GM21737 (cell line): ENCODE results near the gene HEYL.

Experiments used
- ATAC-seq: cut with Tn5 transposase; IDR thresholded peaks from one replicate; pipeline ENCODE4 v1.9.1; 2021; ENCODE audit warnings: mild to moderate bottlenecking, moderate library complexity; ENCODE audit not compliant: unreplicated experiment

The HEYL gene

GRCh38 chr1:39639305-39640130 is at the start of gene HEYL:
Gene HEYL (minus strand): TSS chr1:39639643. CDS start chr1:39639625, 18 bp downstream.
- ATAC-seq = no peak

DNA sequence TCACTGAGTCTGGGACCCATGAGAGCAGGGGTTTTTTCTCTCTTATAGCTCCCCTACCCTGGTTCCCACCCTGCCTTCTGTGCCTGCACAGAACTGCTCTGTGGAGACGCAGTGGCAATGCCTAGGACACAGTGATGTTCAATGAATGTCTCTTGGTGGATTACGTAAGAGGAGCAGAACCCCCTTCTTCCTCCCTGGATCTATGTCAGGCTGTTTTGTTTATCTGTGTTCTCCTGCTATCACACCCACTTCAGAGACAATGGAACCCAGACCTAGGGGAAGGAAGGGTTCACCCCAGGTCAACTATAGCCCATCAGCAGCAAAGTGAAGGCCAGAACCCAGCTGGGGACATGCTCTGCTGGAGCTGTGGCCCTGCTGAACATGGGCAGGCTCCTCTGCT is 49.8 kb upstream of the HEYL start:
- no peak for ATAC-seq

GRCh38 chr1:39688706-39689105 is 49.3 kb upstream of the HEYL start:
- no peak for ATAC-seq

- ATAC-seq = no peak
Observed at GRCh38 chr1:39687243-39687642, 47.8 kb upstream of the HEYL start.

- no peak for ATAC-seq
Observed at GRCh38 chr1:39685071-39685470, 45.6 kb upstream of the HEYL start.

DNA sequence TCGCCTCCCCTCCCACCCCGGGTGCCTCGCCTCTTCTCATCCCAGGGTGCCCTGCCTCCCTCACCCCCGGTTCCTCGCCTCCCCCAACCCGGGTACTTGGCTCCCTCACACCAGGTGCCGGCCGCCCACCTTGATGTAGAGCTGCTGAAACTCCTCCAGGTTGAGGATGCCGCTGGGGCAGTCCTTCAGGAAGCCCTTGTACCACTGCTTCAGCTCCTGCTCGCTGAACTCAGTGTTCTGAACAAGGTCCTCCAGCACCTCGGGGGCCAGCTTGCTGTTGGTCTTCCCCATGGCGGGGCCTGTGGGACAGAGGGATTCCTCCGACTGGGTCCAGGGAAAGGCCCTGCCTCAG is 44.8 kb upstream of the HEYL start:
- no peak for ATAC-seq

GRCh38 chr1:39683591-39684312 is 44.3 kb upstream of the HEYL start:
- no peak for ATAC-seq

DNA sequence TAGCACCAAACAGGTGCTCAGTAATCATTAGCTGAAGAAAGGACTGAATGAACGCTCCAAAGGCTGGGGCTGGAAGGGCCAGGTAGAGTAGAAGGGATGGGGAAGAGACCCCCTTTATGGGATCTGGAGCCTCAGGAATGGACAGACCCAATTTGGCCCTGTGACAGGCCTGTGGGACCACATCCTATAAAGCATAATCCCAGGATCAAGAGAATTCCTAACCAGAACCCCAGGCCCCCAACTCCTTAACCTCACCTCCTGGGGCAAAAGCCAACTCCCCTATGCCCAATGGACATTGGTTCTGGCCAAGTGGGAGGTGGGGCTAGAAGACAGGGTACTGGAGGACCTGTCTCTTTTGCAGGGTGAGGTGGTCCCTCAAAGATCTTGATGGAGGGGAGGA is 42.6 kb upstream of the HEYL start:
- ATAC-seq = no peak

GRCh38 chr1:39681294-39681693 is 41.9 kb upstream of the HEYL start:
- no peak for ATAC-seq

- ATAC-seq = no peak
Observed at GRCh38 chr1:39680751-39681150, 41.3 kb upstream of the HEYL start.

- ATAC-seq = no peak
Observed at GRCh38 chr1:39679821-39680220, 40.4 kb upstream of the HEYL start.

DNA sequence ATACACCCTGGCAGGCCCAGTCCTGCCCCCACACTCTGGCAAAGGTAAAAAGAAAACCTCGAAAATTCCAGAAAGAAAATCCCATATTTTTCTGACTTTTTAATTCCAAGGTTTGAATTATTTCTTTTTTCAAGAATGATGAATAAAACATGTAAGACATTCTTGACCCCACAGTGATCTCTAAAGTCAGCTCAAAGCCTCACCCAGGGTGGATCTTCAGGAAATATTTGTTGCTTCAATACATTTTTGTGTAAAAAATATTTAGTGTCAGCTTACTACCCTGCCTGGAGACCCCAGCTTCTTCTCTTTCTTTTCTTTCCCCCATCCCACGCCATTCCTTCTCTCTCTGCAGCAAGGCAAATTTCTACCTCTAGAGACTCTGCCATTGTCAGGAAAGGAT is 39.4 kb upstream of the HEYL start:
- no peak for ATAC-seq

- no peak for ATAC-seq
Observed at GRCh38 chr1:39677645-39678044, 38.2 kb upstream of the HEYL start.

DNA sequence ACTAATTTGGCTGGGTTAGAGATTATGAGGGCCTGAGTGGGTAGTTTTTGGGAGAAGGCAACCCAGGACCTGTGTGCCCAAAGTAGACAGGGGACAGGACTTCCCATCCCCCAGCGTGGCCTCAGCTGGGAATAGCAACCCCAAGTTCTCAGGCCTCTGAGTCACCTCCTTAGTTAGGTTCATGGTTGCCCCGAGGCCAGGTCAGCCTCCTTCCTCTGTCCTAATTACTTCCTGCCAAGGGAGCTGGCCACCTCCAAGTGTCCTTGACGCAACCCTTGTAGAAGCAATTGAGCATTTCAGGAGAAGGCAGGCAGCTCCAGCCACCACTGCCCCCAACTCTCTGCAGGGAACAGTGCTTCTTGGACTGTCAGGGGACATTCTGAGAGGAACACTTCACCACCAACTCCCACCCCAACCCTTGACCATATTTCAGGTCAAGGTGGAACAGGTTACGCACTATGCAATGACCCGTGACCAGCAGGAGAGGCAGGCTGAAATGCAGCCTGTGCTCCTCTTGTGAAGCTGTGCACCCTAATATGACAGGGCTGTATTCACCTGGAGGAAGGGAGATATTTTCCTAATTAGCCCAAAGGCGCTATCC is 37.6 kb upstream of the HEYL start:
- no peak for ATAC-seq

DNA sequence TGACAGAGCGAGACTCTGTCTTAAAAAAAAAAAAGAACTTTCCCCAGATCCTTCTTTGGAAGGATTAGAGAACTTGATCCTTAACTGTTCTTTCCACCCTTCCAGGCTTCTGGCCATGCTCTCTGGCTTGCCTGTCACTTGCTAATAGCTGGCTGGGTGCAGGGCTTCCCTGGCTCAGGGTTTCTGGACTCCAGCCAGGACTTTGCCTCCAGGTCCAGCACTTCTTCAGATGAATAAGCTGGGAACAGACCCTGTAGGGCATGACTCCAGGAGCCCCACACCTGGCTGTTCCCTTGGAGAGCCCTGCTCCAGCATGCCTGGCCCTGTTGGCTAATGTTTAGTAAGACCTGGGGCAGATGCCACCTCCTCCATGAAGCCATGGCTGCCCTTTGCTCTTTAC is 35.8 kb upstream of the HEYL start:
- ATAC-seq = no peak

DNA sequence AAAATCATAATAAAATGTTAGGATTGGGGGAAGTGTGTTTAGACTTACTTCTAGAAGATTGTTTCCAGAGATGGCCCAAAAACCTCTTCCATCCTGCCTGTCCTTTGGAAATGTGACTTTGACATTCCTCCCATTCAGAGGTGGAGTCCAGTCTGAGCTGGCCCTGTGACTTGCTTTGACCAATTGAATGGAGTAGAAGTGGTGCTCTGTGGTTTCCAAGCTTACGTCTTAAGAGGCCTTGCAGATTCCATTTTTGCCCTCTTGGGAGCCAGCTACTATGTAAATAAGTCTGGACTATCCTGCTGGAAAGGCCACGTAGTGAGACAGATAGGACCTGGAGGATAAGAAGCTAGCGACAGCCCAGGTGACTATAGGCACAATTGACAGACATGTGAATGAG is 33.8 kb upstream of the HEYL start:
- ATAC-seq = no peak

GRCh38 chr1:39672551-39672947 is 33.1 kb upstream of the HEYL start:
- ATAC-seq = no peak

DNA sequence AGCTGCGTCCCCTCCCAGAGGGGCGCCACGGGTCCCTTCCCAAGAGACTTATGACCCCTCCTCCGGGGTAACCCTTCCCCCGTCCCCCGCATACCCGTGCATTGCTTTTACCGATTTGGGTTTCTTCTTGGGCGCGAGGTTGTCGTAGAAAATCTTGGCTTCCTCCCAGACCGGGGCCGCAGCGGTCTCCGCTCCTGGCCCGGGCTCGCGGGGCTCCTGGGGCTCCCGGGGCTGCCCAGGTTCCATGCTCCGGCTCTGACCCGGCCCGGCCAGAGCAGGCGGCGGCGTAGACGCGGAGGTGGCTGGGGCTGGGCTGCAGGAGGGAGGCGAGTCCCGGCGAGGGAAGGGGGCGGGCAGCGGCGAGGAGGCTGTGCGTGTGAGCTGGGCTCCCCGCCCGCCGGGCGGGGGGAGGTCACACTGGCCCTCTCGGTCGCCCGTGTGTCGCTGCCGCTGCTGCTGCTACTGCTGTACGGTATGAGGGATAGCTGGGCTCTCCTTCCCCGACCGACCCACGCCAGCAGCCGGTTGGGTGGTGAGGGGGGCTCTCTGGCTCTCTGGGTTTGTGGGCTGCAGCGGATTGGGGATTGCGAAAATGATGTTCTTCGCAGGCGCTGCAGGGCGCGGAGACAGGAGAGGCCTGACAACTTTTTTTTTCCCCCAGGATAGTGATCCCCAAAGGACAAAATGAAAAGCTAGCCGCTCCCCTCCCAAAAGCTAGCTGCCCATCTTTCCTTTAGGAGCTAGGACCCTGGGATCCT is 32.5 kb upstream of the HEYL start, which contains the start of gene NT5C1A:
Gene NT5C1A (minus strand): TSS at position 315 of the 758 bp plus-strand sequence. CDS start 69 bp downstream, at position 246.
- no peak for ATAC-seq

DNA sequence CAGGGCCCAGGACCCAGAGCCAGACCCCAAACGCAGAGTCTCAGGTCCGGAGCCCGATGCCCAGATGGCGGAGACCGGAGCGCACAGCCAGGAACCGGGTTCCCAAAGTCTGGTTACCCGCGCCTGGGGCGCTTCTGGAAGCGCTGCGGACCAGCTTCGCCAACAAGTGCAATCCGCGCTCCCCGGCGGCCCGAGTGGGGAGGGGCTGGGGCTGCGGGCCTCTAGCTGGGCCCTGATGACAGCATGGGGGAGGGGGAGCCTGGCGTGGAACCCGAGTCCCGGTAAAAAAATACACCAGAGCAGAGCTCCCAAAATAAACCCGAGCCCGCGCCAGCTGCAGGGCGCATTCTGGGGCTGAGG is 32.0 kb upstream of the HEYL start:
- ATAC-seq = no peak

DNA sequence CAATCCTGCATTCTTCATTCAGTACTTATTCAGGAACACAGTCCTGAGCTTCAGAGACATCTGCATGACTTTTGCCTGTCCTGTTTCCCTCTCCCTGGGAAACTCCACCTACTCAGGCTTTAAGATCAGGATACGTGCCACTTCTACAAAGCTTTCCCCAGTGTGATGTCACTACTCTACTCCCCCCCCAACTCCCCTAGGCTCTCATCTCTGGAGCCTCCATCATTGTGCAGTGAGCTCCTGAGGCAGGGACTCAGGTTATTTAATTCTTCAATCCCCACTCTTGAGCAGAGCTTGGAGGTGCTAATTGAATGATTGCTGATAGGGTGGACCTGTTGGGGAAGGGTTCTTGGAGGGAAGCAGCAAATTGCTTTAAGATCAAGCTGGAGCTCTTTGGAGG is 31.2 kb upstream of the HEYL start:
- ATAC-seq = no peak

- ATAC-seq = no peak
Observed at GRCh38 chr1:39668894-39669293, 29.5 kb upstream of the HEYL start.
